Neural progenitor cell (in vitro differentiated cells): Measurements from ENCODE around the gene SLX9. TPM values are rescaled to one million over a fixed set of nuclear protein-coding genes. Genes with fewer than 3 reads are reported as not detected.

Source experiments
- DNase-seq: peaks from one replicate; pipeline ENCODE4 v3.0.0-alpha.2; 2016; ENCODE audit warnings: low spot score
- H2AFZ ChIP-seq: fragments of 200-600 bp; sonication (generic); replicated peaks from 2 replicates; pipeline ENCODE4 v1.6.1; 2016; ENCODE audit warnings: antibody characterized with exemption
- H3F3A ChIP-seq: fragments of 200-600 bp; sonication (generic); 2 replicates; pipeline ENCODE4 v1.6.1; 2016; ENCODE audit warnings: antibody characterized with exemption, low read depth
- H3K27ac ChIP-seq: fragments of 200-600 bp; sonication (generic); 2 replicates; pipeline ENCODE4 v1.5.1; 2016; ENCODE audit warnings: mild to moderate bottlenecking
- H3K27me3 ChIP-seq: fragments of 200-600 bp; sonication (generic); 2 replicates; pipeline ENCODE4 v1.6.1; 2016; ENCODE audit warnings: mild to moderate bottlenecking, moderate library complexity
- H3K36me3 ChIP-seq: fragments of 200-600 bp; sonication (generic); 2 replicates; pipeline ENCODE4 v1.5.1; 2016
- H3K4me1 ChIP-seq: fragments of 200-600 bp; sonication (generic); 2 replicates; pipeline ENCODE4 v1.6.1; 2016; ENCODE audit warnings: mixed run types
- H3K4me2 ChIP-seq: fragments of 200-600 bp; sonication (generic); 2 replicates; pipeline ENCODE4 v1.6.1; 2016
- H3K4me3 ChIP-seq: fragments of 200-600 bp; sonication (generic); 2 replicates; pipeline ENCODE4 v1.5.1; 2016
- H3K79me2 ChIP-seq: fragments of 200-600 bp; sonication (generic); 2 replicates; pipeline ENCODE4 v1.6.1; 2016; ENCODE audit warnings: low read depth
- H3K9ac ChIP-seq: fragments of 200-600 bp; sonication (generic); 2 replicates; pipeline ENCODE4 v1.6.1; 2016
- H3K9me3 ChIP-seq: fragments of 200-600 bp; sonication (generic); 2 replicates; pipeline ENCODE4 v1.5.1; 2016; ENCODE audit warnings: low read depth
- H4K20me1 ChIP-seq: fragments of 200-600 bp; sonication (generic); 2 replicates; pipeline ENCODE4 v1.6.1; 2016; ENCODE audit warnings: low read depth
- H3K27ac Mint-ChIP-seq: 3 replicates; pipeline ENCODE4 v1.8.0; 2021; ENCODE audit warnings: mixed read lengths
- H3K27me3 Mint-ChIP-seq: 2 replicates; pipeline ENCODE4 v1.8.0; 2022; ENCODE audit warnings: low read depth, mild to moderate bottlenecking, inconsistent platforms, moderate library complexity, mixed read lengths; ENCODE audit not compliant: insufficient read depth
- H3K36me3 Mint-ChIP-seq: 3 replicates; pipeline ENCODE4 v1.8.0; 2021; ENCODE audit warnings: mixed read lengths
- H3K4me1 Mint-ChIP-seq: 3 replicates; pipeline ENCODE4 v1.8.0; 2021; ENCODE audit warnings: mixed read lengths
- H3K4me3 Mint-ChIP-seq: 3 replicates; pipeline ENCODE4 v1.8.0; 2021; ENCODE audit warnings: mild to moderate bottlenecking, moderate library complexity, mixed read lengths
- H3K9me3 Mint-ChIP-seq: 3 replicates; pipeline ENCODE4 v1.8.0; 2020; ENCODE audit warnings: mixed read lengths
- EZH2 ChIP-seq: fragments of 200-600 bp; sonication (generic); IDR thresholded peaks from 2 replicates; pipeline ENCODE4 v1.6.1; 2017; ENCODE audit warnings: antibody characterized with exemption, mild to moderate bottlenecking, moderate library complexity
- EZH2phosphoT487 ChIP-seq: fragments of 200-600 bp; sonication (generic); IDR thresholded peaks from 2 replicates; pipeline ENCODE4 v1.6.1; 2017; ENCODE audit warnings: antibody characterized with exemption
- total RNA-seq: library from RNA; depleted of rRNA; stranded (reverse); fragments of >200 nt; gene quantifications from 2 replicates; pipeline ENCODE4 v1.2.3, GENCODE V29; 2015; ENCODE audit warnings: low replicate concordance
- TF ChIP-seq, protein P1 (sequence below): fragments of 200-600 bp; sonication (generic); IDR thresholded peaks from 2 replicates; pipeline ENCODE4 v1.5.1; 2017; ENCODE audit warnings: antibody characterized with exemption, mild to moderate bottlenecking

SLX9 gene
- total RNA-seq, 1 donor from 2014 or later: 4.7 TPM

DNA sequence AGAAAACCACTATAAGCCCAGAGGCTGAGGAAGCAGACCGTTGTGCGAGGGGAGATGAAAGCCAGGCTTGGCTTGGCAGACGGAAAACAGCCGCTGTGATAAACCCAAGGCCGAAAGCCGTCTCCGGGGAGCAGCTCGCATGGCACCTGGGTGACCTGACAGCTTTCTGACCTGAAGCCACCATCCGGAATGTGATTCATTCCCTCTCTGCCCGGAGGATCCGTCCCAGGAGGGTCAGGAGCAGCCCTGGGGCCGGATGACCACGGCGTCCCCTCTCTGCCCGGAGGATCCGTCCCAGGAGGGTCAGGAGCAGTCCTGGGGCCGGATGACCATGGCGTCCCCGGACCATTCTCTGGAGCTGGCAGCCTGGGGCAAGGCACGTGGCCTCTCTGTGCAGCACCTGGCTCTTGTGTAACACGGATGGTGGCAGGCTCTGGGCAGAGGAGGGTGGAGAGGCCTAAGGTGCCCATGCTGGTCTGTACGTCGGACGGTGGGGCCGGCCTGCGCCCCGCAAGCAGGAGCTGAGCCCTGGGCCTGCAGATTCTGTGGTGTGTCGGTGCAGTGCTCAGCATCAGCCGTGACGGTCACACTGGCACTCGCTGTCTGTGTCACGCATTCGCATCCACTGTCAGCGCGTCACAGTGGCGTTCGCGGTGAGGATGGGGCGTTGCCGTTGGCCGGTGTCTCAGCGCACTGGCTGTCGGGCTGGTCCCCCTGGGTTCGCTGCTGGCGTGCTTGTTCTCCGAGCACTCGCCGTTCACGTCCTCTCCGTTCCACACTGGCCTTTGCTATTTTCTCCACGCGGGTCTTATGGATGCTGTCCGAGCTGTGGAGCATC is 50.3 kb downstream of the SLX9 start:
- no peak for DNase-seq
- H3K27ac Mint-ChIP-seq: peak overlapping the region; percentile 33
- H3K4me3 ChIP-seq: no peak overlapping the region
- no peaks in the 10 kb centered on the region for H3K79me2 ChIP-seq
- H3K36me3 Mint-ChIP-seq: no peaks in the 10 kb centered on the region
- no peaks in the 10 kb centered on the region for H3K9me3 Mint-ChIP-seq
- H3K4me2 ChIP-seq: no peak overlapping the region
- no peaks in the 10 kb centered on the region for H3K9me3 ChIP-seq
- no peaks in the 10 kb centered on the region for H3K36me3 ChIP-seq
- no peak for TF ChIP-seq EZH2phosphoT487
- TF ChIP-seq EZH2: no peak
- TF ChIP-seq, protein P1, sequence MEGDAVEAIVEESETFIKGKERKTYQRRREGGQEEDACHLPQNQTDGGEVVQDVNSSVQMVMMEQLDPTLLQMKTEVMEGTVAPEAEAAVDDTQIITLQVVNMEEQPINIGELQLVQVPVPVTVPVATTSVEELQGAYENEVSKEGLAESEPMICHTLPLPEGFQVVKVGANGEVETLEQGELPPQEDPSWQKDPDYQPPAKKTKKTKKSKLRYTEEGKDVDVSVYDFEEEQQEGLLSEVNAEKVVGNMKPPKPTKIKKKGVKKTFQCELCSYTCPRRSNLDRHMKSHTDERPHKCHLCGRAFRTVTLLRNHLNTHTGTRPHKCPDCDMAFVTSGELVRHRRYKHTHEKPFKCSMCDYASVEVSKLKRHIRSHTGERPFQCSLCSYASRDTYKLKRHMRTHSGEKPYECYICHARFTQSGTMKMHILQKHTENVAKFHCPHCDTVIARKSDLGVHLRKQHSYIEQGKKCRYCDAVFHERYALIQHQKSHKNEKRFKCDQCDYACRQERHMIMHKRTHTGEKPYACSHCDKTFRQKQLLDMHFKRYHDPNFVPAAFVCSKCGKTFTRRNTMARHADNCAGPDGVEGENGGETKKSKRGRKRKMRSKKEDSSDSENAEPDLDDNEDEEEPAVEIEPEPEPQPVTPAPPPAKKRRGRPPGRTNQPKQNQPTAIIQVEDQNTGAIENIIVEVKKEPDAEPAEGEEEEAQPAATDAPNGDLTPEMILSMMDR: no peak
- no peak overlapping the region for H3K27ac ChIP-seq
- H3K9ac ChIP-seq: no peak overlapping the region
- H4K20me1 ChIP-seq: no peaks in the 10 kb centered on the region
- no peak overlapping the region for H3K4me3 Mint-ChIP-seq
- no peak overlapping the region for H2AFZ ChIP-seq
- no peaks in the 10 kb centered on the region for H3K27me3 ChIP-seq
- H3K4me1 Mint-ChIP-seq: peaks cover 21% of the 10 kb centered on the region
- no peaks in the 10 kb centered on the region for H3F3A ChIP-seq
- peaks cover 2% of the 10 kb centered on the region for H3K27me3 Mint-ChIP-seq
- no peaks in the 10 kb centered on the region for H3K4me1 ChIP-seq

DNA sequence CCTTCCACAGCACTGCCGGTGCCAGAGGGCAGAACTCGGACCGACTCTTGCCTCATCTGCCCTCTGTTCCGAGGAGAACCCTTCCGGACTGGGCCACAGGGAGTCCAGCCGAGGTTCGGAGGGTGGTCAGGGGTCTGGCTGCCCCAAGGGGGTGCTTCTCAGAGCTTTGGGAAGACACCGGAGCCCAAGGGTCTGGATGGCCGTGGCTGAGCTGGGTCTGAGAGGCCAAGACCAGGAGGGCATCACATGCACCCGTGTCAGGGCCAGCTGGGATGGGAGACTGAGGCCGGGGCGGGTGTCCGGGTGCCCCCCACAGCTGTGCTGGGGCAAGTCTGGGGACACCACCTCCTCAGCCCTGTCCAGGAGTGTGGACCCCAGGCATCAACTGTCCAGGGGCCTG is 51.1 kb downstream of the SLX9 start:
- Histone ChIP-seq H3K4me1 (no peaks in the 10 kb centered on the region), H3K36me3 (no peaks in the 10 kb centered on the region), H3K4me2 (no peak overlapping the region), H3F3A (no peaks in the 10 kb centered on the region), H3K9me3 (no peaks in the 10 kb centered on the region), H3K79me2 (no peaks in the 10 kb centered on the region), H3K27ac (no peak overlapping the region), H3K4me3 (no peak overlapping the region), H4K20me1 (no peaks in the 10 kb centered on the region), H3K27me3 (no peaks in the 10 kb centered on the region), H3K9ac (no peak overlapping the region), H2AFZ (no peak overlapping the region)
- no peaks in the 10 kb centered on the region for H3K36me3 Mint-ChIP-seq
- H3K4me3 Mint-ChIP-seq: no peak overlapping the region
- DNase-seq: no peak
- TF ChIP-seq EZH2phosphoT487: no peak
- no peak for TF ChIP-seq EZH2
- TF ChIP-seq, protein P1: no peak
- no peaks in the 10 kb centered on the region for H3K9me3 Mint-ChIP-seq
- H3K27me3 Mint-ChIP-seq: peaks cover 2% of the 10 kb centered on the region
- peaks cover 24% of the 10 kb centered on the region for H3K4me1 Mint-ChIP-seq
- H3K27ac Mint-ChIP-seq: no peak overlapping the region

DNA sequence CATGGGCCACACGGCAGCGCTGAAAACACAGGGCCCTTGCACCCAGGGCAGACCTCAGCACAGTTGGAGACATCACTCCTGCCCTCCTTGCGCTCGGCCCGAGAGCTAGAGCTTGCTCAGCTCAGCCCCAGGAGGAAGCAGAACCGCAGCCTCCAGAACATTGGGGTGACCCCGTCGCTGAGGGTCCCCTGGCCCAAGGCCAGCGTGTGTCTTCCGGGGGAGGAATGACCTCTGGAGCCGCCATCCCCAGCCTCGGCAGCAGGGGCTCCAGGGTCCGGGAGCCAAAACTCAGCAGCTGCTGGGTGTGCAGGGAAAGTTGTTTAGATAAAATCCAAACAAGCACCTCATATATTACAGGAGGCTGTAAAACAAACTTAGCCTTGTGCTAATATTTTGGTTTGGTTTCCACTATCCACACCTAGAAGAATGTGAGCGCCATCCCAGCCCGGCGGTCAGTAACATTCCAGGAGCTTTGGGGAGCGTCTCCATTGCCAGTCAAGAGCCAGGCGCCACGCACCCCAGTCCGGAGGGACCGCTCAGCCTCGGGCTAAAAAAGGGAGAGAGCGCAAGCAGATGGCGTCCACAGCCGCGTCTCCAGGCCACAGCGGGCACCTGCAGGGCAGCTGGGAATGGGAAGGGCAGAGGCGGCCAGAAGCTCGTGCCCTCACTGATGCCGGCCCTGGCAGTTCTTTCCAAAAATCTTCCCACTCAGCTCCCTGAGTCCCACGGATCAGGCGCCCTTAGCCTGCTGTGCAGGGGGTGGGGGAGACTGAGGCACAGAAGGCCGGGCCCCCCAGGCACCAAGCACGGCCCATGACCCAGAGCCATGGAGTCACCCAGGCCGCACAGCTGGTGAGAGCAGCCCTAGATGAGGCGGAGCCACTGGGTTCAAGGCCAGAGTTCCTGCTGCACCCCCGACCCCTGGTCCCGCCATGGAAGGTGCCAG is 52.0 kb downstream of the SLX9 start:
- Histone ChIP-seq H3K4me3 (no peak overlapping the region), H3K9ac (no peak overlapping the region), H4K20me1 (no peaks in the 10 kb centered on the region), H3K36me3 (no peaks in the 10 kb centered on the region), H3K4me1 (no peaks in the 10 kb centered on the region), H3K27ac (no peak overlapping the region), H2AFZ (no peak overlapping the region), H3K79me2 (no peaks in the 10 kb centered on the region), H3K27me3 (no peaks in the 10 kb centered on the region), H3K4me2 (no peak overlapping the region), H3K9me3 (no peaks in the 10 kb centered on the region), H3F3A (no peaks in the 10 kb centered on the region)
- no peaks in the 10 kb centered on the region for H3K9me3 Mint-ChIP-seq
- H3K4me1 Mint-ChIP-seq: peaks cover 24% of the 10 kb centered on the region
- H3K27me3 Mint-ChIP-seq: peaks cover 4% of the 10 kb centered on the region
- no peaks in the 10 kb centered on the region for H3K36me3 Mint-ChIP-seq
- no peak overlapping the region for H3K4me3 Mint-ChIP-seq
- DNase-seq: no peak
- H3K27ac Mint-ChIP-seq: no peak overlapping the region
- TF ChIP-seq EZH2: no peak
- no peak for TF ChIP-seq EZH2phosphoT487
- TF ChIP-seq, protein P1: no peak
